Lower leg skin (tissue), 4 donors: ENCODE measurements around the gene REEP3. TPM values are rescaled to one million over a fixed set of nuclear protein-coding genes. Genes with fewer than 3 reads are reported as not detected.

ENCODE experiments used
- DNase-seq, 2 donors: peaks; one replicate each; pipeline ENCODE4 v3.0.0-alpha.2; 2019; ENCODE audit warnings: low spot score in 2 of 2
- H3K4me3 ChIP-seq: fragments of 200-600 bp; sonication (generic); 2 replicates; pipeline ENCODE4 v1.5.1; 2017; ENCODE audit warnings: mild to moderate bottlenecking, low read depth; ENCODE audit not compliant: poor library complexity, severe bottlenecking
- POLR2A ChIP-seq, 2 donors: fragments of 450-650 bp; IDR thresholded peaks; one replicate each; pipeline ENCODE4 v1.6.1; 2016 to 2017; ENCODE audit warnings: antibody characterized with exemption in 2 of 2, mild to moderate bottlenecking in 1 of 2, moderate library complexity in 1 of 2
- WGBS, 2 donors: methylation state at CpG; one replicate each; pipeline ENCODE4 v1.1.5; 2018; 5-methylcytosine and 5-hydroxymethylcytosine counted together
- intact Hi-C: fragments of 100-400 bp; cut with DNase I; formaldehyde crosslinking; loops from one replicate; pipeline ENCODE4 v1.15.0; 2023; ENCODE audit warnings: low total_unique reads
- total RNA-seq, 4 donors: library from RNA; depleted of rRNA; stranded (reverse); fragments of >200 nt; gene quantifications; one replicate each; pipeline ENCODE4 v1.1.0, GENCODE V29; 2016
- TF ChIP-seq, protein P1 (sequence below), 3 donors: fragments of 450-650 bp; IDR thresholded peaks; one replicate each; pipeline ENCODE4 v1.5.1; 2016; ENCODE audit warnings: antibody characterized with exemption in 3 of 3, mild to moderate bottlenecking in 3 of 3, moderate library complexity in 2 of 3

The REEP3 gene
- total RNA-seq, 4 donors from 2014 or later = 39.8 to 58.4 (median 49.0) TPM

- intact Hi-C loops = no loop called here
- no peak overlapping the region for H3K4me3 ChIP-seq
- DNase-seq = no peak
- TF ChIP-seq POLR2A (IDR thresholded peaks at IDR 0.05) = no peak
- TF ChIP-seq, protein P1, sequence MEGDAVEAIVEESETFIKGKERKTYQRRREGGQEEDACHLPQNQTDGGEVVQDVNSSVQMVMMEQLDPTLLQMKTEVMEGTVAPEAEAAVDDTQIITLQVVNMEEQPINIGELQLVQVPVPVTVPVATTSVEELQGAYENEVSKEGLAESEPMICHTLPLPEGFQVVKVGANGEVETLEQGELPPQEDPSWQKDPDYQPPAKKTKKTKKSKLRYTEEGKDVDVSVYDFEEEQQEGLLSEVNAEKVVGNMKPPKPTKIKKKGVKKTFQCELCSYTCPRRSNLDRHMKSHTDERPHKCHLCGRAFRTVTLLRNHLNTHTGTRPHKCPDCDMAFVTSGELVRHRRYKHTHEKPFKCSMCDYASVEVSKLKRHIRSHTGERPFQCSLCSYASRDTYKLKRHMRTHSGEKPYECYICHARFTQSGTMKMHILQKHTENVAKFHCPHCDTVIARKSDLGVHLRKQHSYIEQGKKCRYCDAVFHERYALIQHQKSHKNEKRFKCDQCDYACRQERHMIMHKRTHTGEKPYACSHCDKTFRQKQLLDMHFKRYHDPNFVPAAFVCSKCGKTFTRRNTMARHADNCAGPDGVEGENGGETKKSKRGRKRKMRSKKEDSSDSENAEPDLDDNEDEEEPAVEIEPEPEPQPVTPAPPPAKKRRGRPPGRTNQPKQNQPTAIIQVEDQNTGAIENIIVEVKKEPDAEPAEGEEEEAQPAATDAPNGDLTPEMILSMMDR (IDR thresholded peaks at IDR 0.05) = no peak
- 87 to 88% methylated on average over 1 of the region's 1 CpG for WGBS, 2 donors
Observed at GRCh38 chr10:63501954-63502353, 19.2 kb upstream of the REEP3 start.

DNA sequence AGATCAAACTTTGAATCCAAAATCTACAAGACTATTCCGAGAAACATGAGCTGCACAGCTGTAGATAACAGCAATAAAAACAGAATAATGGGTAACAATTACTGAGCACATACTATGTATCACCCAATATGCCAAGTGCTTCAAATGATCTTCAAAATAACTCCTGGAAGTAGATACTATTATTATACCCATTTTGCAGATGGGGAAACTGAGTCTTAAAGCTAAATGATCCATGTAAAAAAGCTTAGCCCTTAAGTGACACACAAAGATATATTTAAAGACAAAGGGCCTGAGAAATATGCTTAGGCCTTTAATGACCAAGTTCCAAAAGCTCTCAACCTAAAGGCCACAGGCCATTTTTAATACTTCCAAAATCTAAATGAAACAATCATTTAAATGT lies 18.4 kb upstream of the REEP3 start:
- no peak overlapping the region for H3K4me3 ChIP-seq
- no peak for DNase-seq
- WGBS, 2 donors = 87 to 96% methylated on average over 1 of the region's 1 CpG
- intact Hi-C loops = no loop called here
- TF ChIP-seq, protein P1 (IDR thresholded peaks at IDR 0.05) = no peak
- TF ChIP-seq POLR2A (IDR thresholded peaks at IDR 0.05) = no peak

- intact Hi-C loops = no loop called here
- WGBS, 2 donors = 33 to 57% methylated on average over 4 of the region's 4 CpGs
- TF ChIP-seq, protein P1 (IDR thresholded peaks at IDR 0.05) = no peak
- no peak for TF ChIP-seq POLR2A (IDR thresholded peaks at IDR 0.05)
- no peak for DNase-seq
- no peak overlapping the region for H3K4me3 ChIP-seq
Observed at GRCh38 chr10:63503395-63503794, 17.8 kb upstream of the REEP3 start.

GRCh38 chr10:63504145-63504881 lies 16.9 kb upstream of the REEP3 start:
- intact Hi-C loops = no loop called here
- DNase-seq = no peak
- H3K4me3 ChIP-seq = no peak overlapping the region
- TF ChIP-seq, protein P1 (IDR thresholded peaks at IDR 0.05) = no peak
- no peak for TF ChIP-seq POLR2A (IDR thresholded peaks at IDR 0.05)
- 54 to 58% methylated on average over 3 of the region's 3 CpGs for WGBS, 2 donors

- 82 to 83% methylated on average over 2 of the region's 2 CpGs for whole genome bisulfite sequencing, 2 donors
- H3K4me3 ChIP-seq = no peak overlapping the region
- intact Hi-C loops = no loop called here
Observed at GRCh38 chr10:63505562-63505961, 15.6 kb upstream of the REEP3 start.

More at GRCh38 chr10:63505562-63505961, 15.6 kb upstream of the REEP3 start:
- no peak for DNase-seq
- TF ChIP-seq, protein P1 (IDR thresholded peaks at IDR 0.05) = no peak
- TF ChIP-seq POLR2A (IDR thresholded peaks at IDR 0.05) = no peak
